GM12801 (cell line): ENCODE data around the gene PTCSC3.

ENCODE experiments used
- TF ChIP-seq, protein P1 (sequence below): IDR thresholded peaks from one replicate; pipeline ENCODE4 v1.5.1; 2011; ENCODE audit warnings: control low read depth; ENCODE audit not compliant: insufficient read length; ENCODE audit errors: extremely low read depth

The PTCSC3 gene

DNA sequence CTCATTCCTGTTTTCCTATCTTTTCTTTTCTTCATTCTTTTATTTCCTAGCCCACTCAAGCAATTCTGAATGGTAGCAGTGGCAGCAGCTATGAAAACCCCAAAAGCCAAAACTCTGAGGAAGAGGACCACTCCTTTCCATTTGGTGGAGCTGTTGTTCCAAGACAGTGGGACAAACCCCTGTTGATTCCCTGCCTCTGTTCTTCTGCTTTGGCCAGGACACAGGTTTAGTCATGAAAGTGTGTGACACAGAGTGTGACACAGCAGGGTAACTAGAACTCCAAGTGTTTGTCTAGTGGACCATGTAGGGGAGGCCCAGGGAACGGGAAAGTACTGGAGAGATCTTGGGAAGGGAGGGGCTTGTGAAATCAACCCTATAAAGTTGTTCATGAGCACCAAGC, 71.1 kb downstream of the PTCSC3 start:
- TF ChIP-seq, protein P1, sequence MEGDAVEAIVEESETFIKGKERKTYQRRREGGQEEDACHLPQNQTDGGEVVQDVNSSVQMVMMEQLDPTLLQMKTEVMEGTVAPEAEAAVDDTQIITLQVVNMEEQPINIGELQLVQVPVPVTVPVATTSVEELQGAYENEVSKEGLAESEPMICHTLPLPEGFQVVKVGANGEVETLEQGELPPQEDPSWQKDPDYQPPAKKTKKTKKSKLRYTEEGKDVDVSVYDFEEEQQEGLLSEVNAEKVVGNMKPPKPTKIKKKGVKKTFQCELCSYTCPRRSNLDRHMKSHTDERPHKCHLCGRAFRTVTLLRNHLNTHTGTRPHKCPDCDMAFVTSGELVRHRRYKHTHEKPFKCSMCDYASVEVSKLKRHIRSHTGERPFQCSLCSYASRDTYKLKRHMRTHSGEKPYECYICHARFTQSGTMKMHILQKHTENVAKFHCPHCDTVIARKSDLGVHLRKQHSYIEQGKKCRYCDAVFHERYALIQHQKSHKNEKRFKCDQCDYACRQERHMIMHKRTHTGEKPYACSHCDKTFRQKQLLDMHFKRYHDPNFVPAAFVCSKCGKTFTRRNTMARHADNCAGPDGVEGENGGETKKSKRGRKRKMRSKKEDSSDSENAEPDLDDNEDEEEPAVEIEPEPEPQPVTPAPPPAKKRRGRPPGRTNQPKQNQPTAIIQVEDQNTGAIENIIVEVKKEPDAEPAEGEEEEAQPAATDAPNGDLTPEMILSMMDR, result no peak

DNA sequence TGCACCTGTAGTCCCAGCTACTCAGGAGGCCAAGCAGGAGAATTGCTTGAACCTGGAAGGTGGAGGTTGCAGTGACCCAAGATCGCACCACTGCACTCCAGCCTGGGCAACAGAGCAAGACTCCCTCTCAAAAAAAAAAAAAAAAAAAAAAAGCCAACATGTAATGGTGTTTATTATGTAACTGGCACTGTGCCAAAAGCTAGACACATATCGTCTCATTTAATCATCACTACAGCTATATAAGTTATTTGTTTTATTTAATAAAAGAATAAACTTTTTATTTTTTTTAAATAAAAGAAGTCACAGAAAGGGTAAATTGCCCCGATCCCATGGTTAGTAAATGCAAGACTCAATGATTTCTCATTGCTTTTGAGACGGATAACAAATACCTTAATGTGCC, 76.9 kb downstream of the PTCSC3 start:
- TF ChIP-seq, protein P1, result no peak

DNA sequence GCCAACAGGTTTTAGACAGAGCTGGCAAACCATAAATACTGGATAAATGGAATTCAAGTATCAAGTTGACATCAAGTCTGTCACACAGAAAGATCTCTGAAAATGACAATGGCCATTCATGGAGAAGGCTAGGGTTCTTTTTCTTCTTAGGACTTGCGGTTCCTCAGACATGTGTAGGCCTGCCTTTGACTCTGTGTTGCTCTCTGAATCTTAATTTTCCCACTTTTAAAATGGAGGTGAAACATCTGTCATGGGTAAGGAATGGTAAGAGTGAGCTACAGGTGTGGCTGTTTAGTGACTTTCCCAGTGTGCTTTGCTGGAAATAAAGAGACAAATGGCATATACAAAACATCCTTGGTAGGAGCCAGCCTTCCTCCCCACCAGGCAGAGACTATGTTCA, 79.2 kb downstream of the PTCSC3 start:
- TF ChIP-seq, protein P1, result no peak

DNA sequence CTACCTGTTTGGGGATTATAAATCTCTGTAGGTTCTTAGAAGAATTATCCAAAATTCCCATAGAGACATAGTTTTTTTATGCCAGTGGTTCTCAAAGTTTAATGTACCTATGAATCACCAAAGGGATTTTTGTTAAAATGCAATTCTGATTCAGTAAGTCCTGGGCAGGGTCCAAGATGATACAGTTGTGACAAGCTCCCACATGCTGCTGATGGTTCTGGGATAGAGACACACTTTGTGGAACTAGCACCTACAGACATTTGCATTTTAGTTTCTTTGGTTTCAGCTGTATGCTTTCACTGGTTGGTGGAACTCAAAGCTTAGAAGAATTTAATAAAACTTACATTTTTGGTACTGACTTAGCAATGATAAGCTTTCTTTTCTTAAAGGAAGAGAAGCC, 80.4 kb downstream of the PTCSC3 start:
- TF ChIP-seq, protein P1, result no peak

DNA sequence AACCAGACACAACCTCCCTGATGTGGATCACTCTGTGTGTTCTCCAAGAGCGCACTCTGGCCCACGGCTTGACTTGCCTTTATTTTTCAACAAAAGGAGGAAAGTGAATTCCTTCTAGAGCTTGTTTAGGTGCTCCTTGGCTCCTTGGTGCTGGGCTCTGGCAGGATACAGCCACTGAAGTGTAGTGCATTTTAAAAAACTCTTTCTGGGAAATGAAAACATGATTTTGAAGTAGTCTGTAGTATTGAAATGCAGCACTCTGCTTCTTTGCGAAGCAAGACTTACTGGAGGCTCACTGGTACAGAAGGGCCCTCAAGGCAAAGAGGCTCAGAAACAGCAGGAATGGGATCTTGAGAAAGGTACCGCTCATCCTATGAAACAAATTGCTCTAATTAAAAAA, 81.6 kb downstream of the PTCSC3 start:
- TF ChIP-seq, protein P1, result no peak

DNA sequence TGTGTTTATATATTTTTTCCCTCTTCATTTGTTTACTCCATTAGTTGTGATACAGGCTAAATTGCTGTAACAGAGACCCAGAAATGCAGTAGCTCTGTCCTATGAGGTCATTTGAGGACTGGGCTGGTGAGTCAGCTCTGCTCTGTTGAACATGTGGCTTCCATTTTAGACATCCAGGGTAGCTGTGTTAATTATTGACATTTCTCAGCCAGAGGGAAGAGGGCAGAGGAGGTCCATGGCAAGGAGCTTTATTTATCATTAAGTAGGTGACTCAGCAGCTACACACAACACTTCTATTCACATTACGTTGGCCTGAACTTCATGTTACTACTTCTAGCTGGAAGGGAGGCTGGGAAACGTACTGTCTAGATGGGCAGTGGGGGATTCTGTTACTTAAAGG, 85.4 kb downstream of the PTCSC3 start:
- TF ChIP-seq, protein P1, result no peak

DNA sequence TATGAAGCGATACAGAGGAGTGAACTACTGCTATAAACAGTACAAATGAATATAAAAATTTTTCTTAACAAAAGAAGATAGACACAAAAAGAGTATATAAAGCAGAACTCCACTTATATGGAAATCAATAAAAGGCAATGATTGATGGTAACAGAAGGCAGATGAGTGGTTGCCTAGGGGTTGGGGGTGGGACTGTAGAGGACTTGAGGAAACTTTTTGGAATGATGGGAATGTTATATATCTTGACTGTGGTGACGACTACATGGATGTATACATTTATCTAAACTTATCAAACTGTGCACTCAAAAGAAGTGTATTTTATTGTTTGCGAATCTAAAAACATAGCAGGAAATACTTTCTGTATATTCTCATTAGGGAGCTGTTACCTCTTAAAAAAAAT, 89.1 kb downstream of the PTCSC3 start:
- TF ChIP-seq, protein P1, result no peak
